NK-92 (cell line): ENCODE results near the gene SLC26A1.

Experiments used
- DNase-seq: peaks from one replicate; lab custom pipeline; 2025; ENCODE audit not compliant: unreplicated experiment; lab: John Stamatoyannopoulos, UW

Gene SLC26A1

GRCh38 chr4:993111-994029 lies at the start of gene SLC26A1:
TSS of gene SLC26A1 (minus strand) at chr4:993404. CDS start at chr4:991703, 1,701 bp downstream.
- DNase-seq: no peak

GRCh38 chr4:1042352-1043055 lies 49.3 kb upstream of the SLC26A1 start:
- DNase-seq: no peak

GRCh38 chr4:1041936-1042330 lies 48.7 kb upstream of the SLC26A1 start:
- no peak for DNase-seq

GRCh38 chr4:1041147-1041935 lies 48.1 kb upstream of the SLC26A1 start:
- DNase-seq: no peak

GRCh38 chr4:1040344-1041146 lies 47.3 kb upstream of the SLC26A1 start:
- no peak for DNase-seq

GRCh38 chr4:1039493-1040343 lies 46.5 kb upstream of the SLC26A1 start:
- DNase-seq: no peak

- DNase-seq: no peak
These were observed 45.8 kb upstream of the SLC26A1 start for GRCh38 chr4:1038948-1039492.

- DNase-seq: no peak
These were observed 44.0 kb upstream of the SLC26A1 start for GRCh38 chr4:1036976-1037810.

GRCh38 chr4:1036095-1036494 lies 42.9 kb upstream of the SLC26A1 start:
- DNase-seq: no peak

GRCh38 chr4:1035510-1035909 lies 42.3 kb upstream of the SLC26A1 start:
- no peak for DNase-seq

GRCh38 chr4:1033840-1034551 lies 40.8 kb upstream of the SLC26A1 start:
- no peak for DNase-seq

GRCh38 chr4:1032861-1033260 lies 39.7 kb upstream of the SLC26A1 start:
- no peak for DNase-seq

- DNase-seq: no peak
These were observed 39.0 kb upstream of the SLC26A1 start for GRCh38 chr4:1031956-1032795.

- DNase-seq: no peak
These were observed 38.1 kb upstream of the SLC26A1 start for GRCh38 chr4:1031346-1031745.

- DNase-seq: no peak
These were observed 37.4 kb upstream of the SLC26A1 start for GRCh38 chr4:1030559-1030958.

GRCh38 chr4:1030031-1030430 lies 36.8 kb upstream of the SLC26A1 start:
- DNase-seq: no peak

GRCh38 chr4:1029529-1029928 lies 36.3 kb upstream of the SLC26A1 start:
- no peak for DNase-seq
